ENCODE results near the gene MIEN1. TPM values are rescaled to one million over a fixed set of nuclear protein-coding genes. Genes with fewer than 3 reads are reported as not detected.
"Not testable (repeated sequence)": the region's sequence is repeated elsewhere in the genome, so short reads cannot be mapped to it uniquely, and the experiment has no call there.

Gene MIEN1
- total RNA-seq, 1 donor from 2014 or later: 52.7 TPM

GRCh38 chr17:39765766-39766165, 35.4 kb upstream of the MIEN1 start:
- Mint-ChIP-seq H3K27me3 (ENCODE audit: unreplicated experiment) (peaks cover 67% of the 10 kb centered on the region), H3K9me3 (ENCODE audit: unreplicated experiment) (no peaks in the 10 kb centered on the region), H3K36me3 (ENCODE audit: unreplicated experiment) (no peaks in the 10 kb centered on the region), H3K4me3 (ENCODE audit: unreplicated experiment) (no peak overlapping the region), H3K27ac (ENCODE audit: unreplicated experiment) (no peak overlapping the region), H3K4me1 (ENCODE audit: unreplicated experiment) (peaks cover 8% of the 10 kb centered on the region)
- TF ChIP-seq CTCF (IDR thresholded peaks at IDR 0.05): no peak
- no peak for DNase-seq (ENCODE audit: extremely low spot score, unreplicated experiment)

GRCh38 chr17:39765175-39765574, 34.8 kb upstream of the MIEN1 start:
- Mint-ChIP-seq H3K27me3 (ENCODE audit: unreplicated experiment) (peaks cover 66% of the 10 kb centered on the region), H3K9me3 (ENCODE audit: unreplicated experiment) (no peaks in the 10 kb centered on the region), H3K4me3 (ENCODE audit: unreplicated experiment) (no peak overlapping the region), H3K36me3 (ENCODE audit: unreplicated experiment) (no peaks in the 10 kb centered on the region), H3K4me1 (ENCODE audit: unreplicated experiment) (peaks cover 8% of the 10 kb centered on the region), H3K27ac (ENCODE audit: unreplicated experiment) (no peak overlapping the region)
- no peak for TF ChIP-seq CTCF (IDR thresholded peaks at IDR 0.05)
- DNase-seq (ENCODE audit: extremely low spot score, unreplicated experiment): no peak

- not testable (repeated sequence) for H3K36me3 Mint-ChIP-seq (ENCODE audit: unreplicated experiment); H3K27ac Mint-ChIP-seq (ENCODE audit: unreplicated experiment); H3K4me1 Mint-ChIP-seq (ENCODE audit: unreplicated experiment); H3K4me3 Mint-ChIP-seq (ENCODE audit: unreplicated experiment); H3K9me3 Mint-ChIP-seq (ENCODE audit: unreplicated experiment); DNase-seq (ENCODE audit: extremely low spot score, unreplicated experiment)
- H3K27me3 Mint-ChIP-seq (ENCODE audit: unreplicated experiment): peaks cover 65% of the 10 kb centered on the region
Observed at GRCh38 chr17:39764171-39764570, 33.8 kb upstream of the MIEN1 start.

GRCh38 chr17:39763051-39763820, 32.9 kb upstream of the MIEN1 start:
- Mint-ChIP-seq H3K36me3 (ENCODE audit: unreplicated experiment) (no peaks in the 10 kb centered on the region), H3K4me3 (ENCODE audit: unreplicated experiment) (no peak overlapping the region), H3K9me3 (ENCODE audit: unreplicated experiment) (no peaks in the 10 kb centered on the region), H3K4me1 (ENCODE audit: unreplicated experiment) (peaks cover 8% of the 10 kb centered on the region), H3K27ac (ENCODE audit: unreplicated experiment) (no peak overlapping the region), H3K27me3 (ENCODE audit: unreplicated experiment) (peaks cover 66% of the 10 kb centered on the region)
- DNase-seq (ENCODE audit: extremely low spot score, unreplicated experiment): no peak
- TF ChIP-seq CTCF (IDR thresholded peaks at IDR 0.05): no peak

- no peaks in the 10 kb centered on the region for H3K36me3 Mint-ChIP-seq (ENCODE audit: unreplicated experiment)
- no peaks in the 10 kb centered on the region for H3K9me3 Mint-ChIP-seq (ENCODE audit: unreplicated experiment)
- H3K27ac Mint-ChIP-seq (ENCODE audit: unreplicated experiment): no peak overlapping the region
- DNase-seq (ENCODE audit: extremely low spot score, unreplicated experiment): peak; percentile 69
- H3K27me3 Mint-ChIP-seq (ENCODE audit: unreplicated experiment): peaks cover 67% of the 10 kb centered on the region
- H3K4me3 Mint-ChIP-seq (ENCODE audit: unreplicated experiment): no peak overlapping the region
- peaks cover 8% of the 10 kb centered on the region for H3K4me1 Mint-ChIP-seq (ENCODE audit: unreplicated experiment)
- TF ChIP-seq CTCF (IDR thresholded peaks at IDR 0.05): no peak
Observed at GRCh38 chr17:39761861-39762496, 31.6 kb upstream of the MIEN1 start.
